IPS-20b (cell line): Measurements from ENCODE around the gene NAALADL2.

ENCODE experiments used
- H3K27ac ChIP-seq: one replicate; pipeline ENCODE4 v1.5.1; 2013; ENCODE audit warnings: low read length
- H3K27me3 ChIP-seq: 2 replicates; pipeline ENCODE4 v1.6.1; 2013; ENCODE audit warnings: mild to moderate bottlenecking, low read length, inconsistent platforms; ENCODE audit not compliant: insufficient read depth
- H3K36me3 ChIP-seq: 2 replicates; pipeline ENCODE4 v1.6.1; 2013; ENCODE audit warnings: low read depth, mild to moderate bottlenecking, inconsistent platforms, low read length, moderate library complexity; ENCODE audit not compliant: insufficient read depth
- H3K4me1 ChIP-seq: 2 replicates; pipeline ENCODE4 v1.6.1; 2013; ENCODE audit warnings: mild to moderate bottlenecking, control low read depth, inconsistent platforms, low read length, moderate library complexity; ENCODE audit not compliant: insufficient read depth
- H3K4me3 ChIP-seq: 2 replicates; pipeline ENCODE4 v1.5.1; 2013; ENCODE audit warnings: mild to moderate bottlenecking, low read length, inconsistent platforms
- H3K9ac ChIP-seq: 2 replicates; pipeline ENCODE4 v1.6.1; 2013; ENCODE audit warnings: low read depth, mild to moderate bottlenecking, inconsistent platforms, low read length, moderate library complexity
- H3K9me3 ChIP-seq: 2 replicates; pipeline ENCODE4 v1.6.1; 2013; ENCODE audit warnings: mild to moderate bottlenecking, low read depth, low read length, inconsistent platforms; ENCODE audit not compliant: insufficient read depth

The NAALADL2 gene

DNA sequence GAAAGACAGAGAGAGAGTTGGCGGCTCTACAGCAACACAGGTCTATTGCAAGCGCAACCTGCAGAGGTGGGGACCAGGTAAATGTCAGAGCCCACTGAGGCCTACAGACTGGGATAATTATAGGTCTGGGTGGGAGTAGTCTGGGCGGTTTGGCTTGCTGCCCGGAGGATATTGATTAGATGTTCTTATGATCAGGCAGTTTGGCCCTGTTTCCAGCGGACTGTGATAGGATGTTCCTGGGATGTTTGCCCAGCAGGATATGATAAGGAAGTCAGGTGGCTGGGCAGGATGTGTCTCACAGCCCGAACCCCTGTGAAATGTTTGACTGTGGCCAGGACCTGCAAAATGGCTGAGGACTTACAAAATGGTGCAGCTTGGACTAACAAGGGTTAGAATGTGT is 364.9 kb downstream of the NAALADL2 start:
- no peaks in the 10 kb centered on the region for H3K9me3 ChIP-seq
- no peak overlapping the region for H3K27ac ChIP-seq
- H3K4me1 ChIP-seq, result no peaks in the 10 kb centered on the region
- no peak overlapping the region for H3K9ac ChIP-seq
- H3K27me3 ChIP-seq, result no peaks in the 10 kb centered on the region
- H3K4me3 ChIP-seq, result no peak overlapping the region
- no peaks in the 10 kb centered on the region for H3K36me3 ChIP-seq

DNA sequence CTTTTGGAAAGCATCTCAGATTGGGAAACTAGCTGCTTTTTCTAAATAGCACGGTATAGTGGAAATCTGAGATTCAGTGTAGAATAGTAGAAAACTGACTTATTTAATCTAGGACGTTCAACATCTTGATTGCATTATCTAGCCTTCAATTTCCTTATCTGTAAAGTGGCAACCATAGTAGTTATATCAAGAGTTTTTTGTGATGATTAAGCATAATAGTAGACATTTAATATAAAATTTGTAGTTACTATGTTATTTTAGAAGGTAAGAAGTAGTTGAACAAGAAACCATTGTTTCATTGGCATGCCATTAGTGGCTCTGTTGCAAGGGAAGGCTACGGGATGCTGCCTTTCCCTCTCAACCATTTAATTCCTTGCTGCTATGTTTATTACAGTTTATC is 367.3 kb downstream of the NAALADL2 start:
- H3K36me3 ChIP-seq, result no peaks in the 10 kb centered on the region
- no peaks in the 10 kb centered on the region for H3K4me1 ChIP-seq
- H3K4me3 ChIP-seq, result no peak overlapping the region
- no peak overlapping the region for H3K27ac ChIP-seq
- H3K9me3 ChIP-seq, result no peaks in the 10 kb centered on the region
- H3K9ac ChIP-seq, result no peak overlapping the region
- no peaks in the 10 kb centered on the region for H3K27me3 ChIP-seq

DNA sequence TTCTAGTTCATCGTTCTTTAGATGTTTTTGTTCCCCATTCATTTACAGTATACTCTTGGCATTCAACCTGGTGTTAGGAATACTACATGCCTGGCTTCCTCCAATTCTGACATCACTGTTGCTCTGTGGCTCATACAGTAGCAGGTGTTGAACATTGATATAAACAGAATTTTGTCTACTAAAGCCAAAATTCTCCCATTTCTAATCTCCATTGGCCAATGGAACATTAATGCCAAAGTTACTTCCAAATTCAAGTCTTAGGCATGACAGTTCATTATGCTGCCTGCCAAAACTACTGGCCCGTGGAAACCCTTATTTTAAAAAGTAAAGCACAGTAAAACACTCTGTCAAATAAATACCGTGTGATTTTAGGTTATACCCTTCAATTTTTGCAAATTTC is 368.0 kb downstream of the NAALADL2 start:
- Histone ChIP-seq H3K9me3 (no peaks in the 10 kb centered on the region), H3K4me1 (no peaks in the 10 kb centered on the region), H3K9ac (no peak overlapping the region), H3K36me3 (no peaks in the 10 kb centered on the region), H3K27ac (no peak overlapping the region), H3K4me3 (no peak overlapping the region), H3K27me3 (no peaks in the 10 kb centered on the region)

DNA sequence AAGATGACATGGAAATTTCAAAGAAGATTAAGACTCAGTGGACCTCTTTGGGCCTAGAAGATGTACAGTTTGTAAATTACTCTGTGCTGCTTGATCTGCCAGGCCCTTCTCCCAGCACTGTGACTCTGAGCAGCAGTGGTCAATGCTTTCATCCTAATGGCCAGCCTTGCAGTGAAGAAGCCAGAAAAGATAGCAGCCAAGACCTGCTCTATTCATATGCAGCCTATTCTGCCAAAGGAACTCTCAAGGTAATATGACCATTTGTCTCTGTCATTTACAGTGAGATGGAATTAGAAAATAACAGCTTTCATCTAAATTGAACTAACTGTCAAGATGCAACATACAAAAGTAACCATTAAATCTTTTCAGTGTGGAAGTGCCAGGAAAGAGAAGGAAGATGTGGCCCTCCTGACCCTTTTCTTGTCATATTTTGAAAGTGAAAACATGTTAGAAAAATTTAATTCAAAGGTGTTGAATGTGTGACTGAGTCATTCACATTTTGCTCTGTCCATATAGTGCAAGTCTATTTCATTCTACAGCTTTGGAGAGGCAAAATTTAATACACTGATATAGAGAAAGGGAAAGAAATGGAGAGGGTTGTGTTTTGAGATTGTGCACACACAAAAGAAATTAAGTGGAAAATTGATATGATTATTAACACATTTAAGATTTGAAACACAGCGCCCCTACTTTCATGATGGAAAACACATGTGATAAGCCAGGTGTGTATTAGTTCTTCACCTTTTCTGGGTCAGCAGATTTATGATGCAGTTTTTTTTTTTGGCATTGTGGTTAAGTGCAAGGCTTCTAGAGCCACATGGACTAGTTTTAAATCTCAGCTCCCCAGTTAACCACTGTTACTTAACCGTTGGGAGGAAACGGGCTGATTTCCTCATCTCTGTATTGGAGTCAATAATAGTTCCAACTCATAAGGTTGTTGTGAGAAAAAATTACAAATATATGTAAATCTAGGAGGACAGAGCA is 375.1 kb downstream of the NAALADL2 start:
- H3K27ac ChIP-seq, result no peak overlapping the region
- H3K36me3 ChIP-seq, result no peaks in the 10 kb centered on the region
- no peak overlapping the region for H3K9ac ChIP-seq

DNA sequence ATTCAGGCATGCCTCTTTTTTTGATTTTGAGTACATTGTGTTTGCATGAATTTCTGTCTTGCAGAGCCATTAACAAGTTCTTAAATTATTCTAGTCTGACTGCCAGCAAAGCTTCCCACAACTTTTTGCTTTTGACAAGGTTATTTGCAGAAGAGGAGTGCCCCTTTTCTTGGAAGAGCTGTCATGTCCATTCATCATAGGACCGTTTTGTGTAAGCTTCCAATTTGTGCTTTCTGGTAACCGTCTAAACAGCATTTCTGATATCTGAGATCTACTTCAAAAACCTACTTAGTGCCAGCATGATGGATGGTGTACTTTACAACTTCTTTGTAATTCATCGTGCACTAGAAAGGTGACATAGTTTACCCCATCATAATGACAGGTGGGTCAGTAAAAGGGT is 379.7 kb downstream of the NAALADL2 start:
- H3K9ac ChIP-seq, result no peak overlapping the region
- H3K36me3 ChIP-seq, result no peaks in the 10 kb centered on the region
- no peak overlapping the region for H3K27ac ChIP-seq
- H3K4me1 ChIP-seq, result no peaks in the 10 kb centered on the region
- no peak overlapping the region for H3K4me3 ChIP-seq
- no peaks in the 10 kb centered on the region for H3K9me3 ChIP-seq
- H3K27me3 ChIP-seq, result no peaks in the 10 kb centered on the region

More for the DNA sequence above, 375.1 kb downstream of the NAALADL2 start:
- H3K27me3 ChIP-seq, result no peaks in the 10 kb centered on the region
- no peaks in the 10 kb centered on the region for H3K4me1 ChIP-seq
- no peak overlapping the region for H3K4me3 ChIP-seq
- no peaks in the 10 kb centered on the region for H3K9me3 ChIP-seq

DNA sequence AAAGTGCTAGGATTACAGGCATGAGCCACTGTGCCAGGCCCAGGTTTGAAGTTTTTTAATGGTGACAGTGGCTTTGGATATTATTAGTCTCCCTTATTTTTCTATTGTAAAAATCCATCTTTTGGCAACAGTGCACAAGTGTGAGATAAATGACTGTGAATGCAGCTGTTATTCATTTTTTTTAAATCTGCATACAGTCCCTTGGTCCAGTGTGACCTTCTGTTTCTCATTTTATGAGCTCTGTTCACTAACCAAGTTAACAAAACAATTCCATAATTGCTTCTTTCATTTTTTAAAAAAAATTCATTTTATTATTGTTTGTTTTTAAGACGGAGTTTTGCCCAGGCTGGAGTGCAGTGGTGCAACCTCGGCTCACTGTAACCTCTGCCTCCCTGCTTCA is 381.8 kb downstream of the NAALADL2 start:
- H3K27me3 ChIP-seq, result no peaks in the 10 kb centered on the region
- no peaks in the 10 kb centered on the region for H3K4me1 ChIP-seq
- no peak overlapping the region for H3K27ac ChIP-seq
- H3K9me3 ChIP-seq, result no peaks in the 10 kb centered on the region
- H3K9ac ChIP-seq, result no peak overlapping the region
- no peak overlapping the region for H3K4me3 ChIP-seq
- H3K36me3 ChIP-seq, result no peaks in the 10 kb centered on the region

DNA sequence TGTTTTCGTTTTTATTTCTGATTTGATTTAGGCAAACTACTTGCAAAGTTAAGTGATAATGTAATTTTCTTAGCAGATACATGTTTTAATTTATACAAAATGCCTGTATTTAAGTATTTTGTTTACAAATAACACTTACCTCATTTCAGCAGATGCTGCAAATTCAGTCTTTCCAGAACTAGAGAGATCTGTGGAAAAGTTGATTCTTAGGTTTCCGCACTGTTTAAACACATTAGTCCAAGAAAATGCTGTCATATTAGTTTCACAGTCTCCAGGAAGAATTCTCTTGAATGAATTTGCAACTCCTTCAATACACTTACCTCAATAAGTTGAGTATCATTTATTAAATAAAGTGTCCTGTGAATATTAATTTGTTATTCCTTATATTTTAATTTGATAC is 383.1 kb downstream of the NAALADL2 start:
- Histone ChIP-seq H3K4me1 (no peaks in the 10 kb centered on the region), H3K9ac (no peak overlapping the region), H3K4me3 (no peak overlapping the region)

DNA sequence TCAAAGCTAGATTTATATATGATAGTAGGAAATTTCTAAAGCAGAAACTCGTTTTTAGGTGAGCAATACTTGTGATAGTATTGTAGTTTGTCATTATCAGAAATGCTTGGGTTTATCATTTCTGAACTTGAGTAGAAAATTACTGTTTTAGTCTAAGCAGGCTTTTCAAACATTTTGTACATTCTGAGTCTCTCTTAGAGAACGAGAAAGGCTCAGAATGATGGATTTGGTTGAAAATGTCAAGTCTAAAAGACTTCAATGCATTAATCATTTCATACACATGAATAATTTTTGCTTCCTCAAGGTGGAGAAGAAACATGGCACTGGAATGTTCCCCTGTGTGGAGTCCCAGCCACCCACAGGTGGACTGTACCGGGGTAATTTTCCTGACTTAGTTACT is 387.1 kb downstream of the NAALADL2 start:
- Histone ChIP-seq H3K9ac (no peak overlapping the region), H3K27ac (no peak overlapping the region), H3K36me3 (no peaks in the 10 kb centered on the region), H3K9me3 (no peaks in the 10 kb centered on the region), H3K27me3 (no peaks in the 10 kb centered on the region), H3K4me3 (no peak overlapping the region), H3K4me1 (no peaks in the 10 kb centered on the region)

More for the DNA sequence above, 383.1 kb downstream of the NAALADL2 start:
- no peaks in the 10 kb centered on the region for H3K9me3 ChIP-seq
- no peaks in the 10 kb centered on the region for H3K27me3 ChIP-seq
- H3K27ac ChIP-seq, result no peak overlapping the region
- H3K36me3 ChIP-seq, result no peaks in the 10 kb centered on the region

DNA sequence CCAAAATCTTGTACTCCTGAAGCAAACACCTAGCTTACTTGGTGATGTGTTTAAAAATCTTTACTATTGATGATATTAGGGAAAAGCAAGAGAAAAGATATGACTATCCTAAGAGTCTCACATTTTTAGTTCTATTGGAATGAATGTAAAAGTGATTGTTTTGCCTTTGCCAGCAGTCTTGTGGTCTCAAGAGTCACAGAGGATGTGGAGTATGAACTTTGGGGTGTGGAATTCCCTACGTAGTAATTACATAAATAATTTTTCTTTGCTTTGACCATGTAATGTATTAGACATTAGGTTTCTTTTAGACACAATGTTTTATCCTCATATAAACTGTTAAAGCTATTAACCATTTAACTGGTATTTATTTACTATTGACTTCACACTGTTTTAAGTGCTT is 387.6 kb downstream of the NAALADL2 start:
- Histone ChIP-seq H3K9me3 (no peaks in the 10 kb centered on the region), H3K27me3 (no peaks in the 10 kb centered on the region), H3K4me1 (no peaks in the 10 kb centered on the region), H3K9ac (no peak overlapping the region), H3K27ac (no peak overlapping the region), H3K36me3 (no peaks in the 10 kb centered on the region), H3K4me3 (no peak overlapping the region)

DNA sequence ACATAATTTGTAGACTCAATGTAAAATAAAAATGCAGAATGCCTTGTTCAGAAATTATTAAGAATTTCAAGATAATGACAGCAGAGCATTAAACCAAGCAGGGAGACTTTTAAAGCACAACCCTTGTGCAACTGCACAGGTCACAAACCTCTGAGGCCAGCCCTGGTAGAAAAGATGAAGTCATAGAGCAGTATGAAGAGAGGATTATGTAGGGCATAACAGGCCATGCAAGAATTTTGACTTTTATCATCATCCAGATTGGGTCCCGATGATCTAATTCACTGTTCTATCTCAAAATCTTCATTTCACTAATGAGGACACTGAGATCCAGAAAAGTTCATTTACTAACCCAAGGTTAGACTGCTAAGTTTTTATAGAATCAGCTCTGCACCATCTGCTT is 388.5 kb downstream of the NAALADL2 start:
- no peak overlapping the region for H3K27ac ChIP-seq
- no peaks in the 10 kb centered on the region for H3K27me3 ChIP-seq
- H3K9me3 ChIP-seq, result no peaks in the 10 kb centered on the region
- no peaks in the 10 kb centered on the region for H3K36me3 ChIP-seq
- H3K4me3 ChIP-seq, result no peak overlapping the region
- H3K9ac ChIP-seq, result no peak overlapping the region
- no peaks in the 10 kb centered on the region; the same call in 1 of the 2 replicates for H3K4me1 ChIP-seq

DNA sequence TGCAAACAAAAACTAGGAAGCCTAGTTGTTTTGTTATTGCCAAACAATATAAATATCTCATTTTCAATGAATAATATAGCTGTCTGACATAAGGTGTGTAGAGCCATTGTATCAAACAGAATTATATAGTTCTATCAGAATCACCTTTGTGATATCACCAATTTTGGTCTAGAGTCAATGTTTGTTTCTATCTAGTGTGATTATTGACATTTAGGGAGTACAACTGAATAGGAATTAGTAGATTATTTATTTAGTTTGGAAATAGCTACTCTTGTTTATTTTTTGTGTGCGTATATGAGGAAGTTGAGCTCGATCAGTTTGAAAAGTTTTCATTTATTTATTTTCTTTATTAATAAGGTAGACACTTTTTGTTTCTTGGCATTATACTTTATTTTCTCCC is 389.7 kb downstream of the NAALADL2 start:
- Histone ChIP-seq H3K4me1 (peaks cover 7% of the 10 kb centered on the region; the same call in 1 of the 2 replicates), H3K27me3 (no peaks in the 10 kb centered on the region), H3K36me3 (no peaks in the 10 kb centered on the region), H3K9ac (no peak overlapping the region), H3K9me3 (no peaks in the 10 kb centered on the region), H3K27ac (no peak overlapping the region), H3K4me3 (no peak overlapping the region)

DNA sequence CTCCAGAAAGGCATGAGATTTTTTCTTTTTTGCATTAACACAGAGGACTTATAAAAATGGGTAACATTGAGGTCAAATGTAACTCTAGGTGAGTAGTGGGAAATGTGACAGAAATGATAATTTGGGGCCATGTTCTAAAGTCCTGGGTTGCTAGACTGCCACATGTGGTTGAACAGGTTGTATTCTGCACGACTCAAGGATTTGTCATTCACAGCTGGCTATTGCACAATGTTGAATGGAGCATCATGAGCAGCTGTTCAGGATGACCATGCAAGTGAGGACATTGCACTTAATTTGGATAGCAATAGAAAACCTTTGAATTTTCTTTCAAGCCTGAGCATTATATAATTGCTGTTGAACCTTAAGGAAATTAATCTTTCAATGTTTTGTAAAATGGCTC is 396.6 kb downstream of the NAALADL2 start:
- Histone ChIP-seq H3K36me3 (no peaks in the 10 kb centered on the region), H3K4me1 (peaks cover 7% of the 10 kb centered on the region; the same call in 1 of the 2 replicates), H3K9ac (no peak overlapping the region), H3K27ac (no peak overlapping the region), H3K4me3 (no peak overlapping the region), H3K27me3 (no peaks in the 10 kb centered on the region), H3K9me3 (no peaks in the 10 kb centered on the region)
